Activated CD4-positive, alpha-beta memory T cell treated with anti-CD3 and anti-CD28 coated beads, Interleukin-2, amount 10 ng/mL, durations not matched to agents 7 days and 5 days (primary cell): ENCODE results near the gene HS3ST6. TPM values are rescaled to one million over a fixed set of nuclear protein-coding genes. Genes with fewer than 3 reads are reported as not detected.
"Not testable (repeated sequence)": the region's sequence is repeated elsewhere in the genome, so short reads cannot be mapped to it uniquely, and the experiment has no call there.

Experiments
- CTCF ChIA-PET: fragments of 350-600 bp; sonication (Branson Sonifier 250); formaldehyde crosslinking; loops from one replicate; lab custom pipeline; 2021; ENCODE audit warnings: antibody characterized with exemption, inconsistent platforms; lab: Charles Lee
- POLR2A ChIA-PET: fragments of 350-600 bp; sonication (Branson Sonifier 250); formaldehyde crosslinking; loops from one replicate; lab custom pipeline; 2021; ENCODE audit warnings: antibody characterized with exemption; lab: Charles Lee
- DNase-seq: peaks from one replicate; pipeline ENCODE4 v3.0.0-alpha.2; 2020
- H3K27ac Mint-ChIP-seq: one replicate; pipeline ENCODE4 v1.8.0; 2021; ENCODE audit warnings: mild to moderate bottlenecking, mixed read lengths
- H3K27me3 Mint-ChIP-seq: one replicate; pipeline ENCODE4 v1.8.0; 2021; ENCODE audit warnings: mixed read lengths
- H3K36me3 Mint-ChIP-seq: one replicate; pipeline ENCODE4 v1.8.0; 2021; ENCODE audit warnings: low read depth, mixed read lengths
- H3K4me1 Mint-ChIP-seq: one replicate; pipeline ENCODE4 v1.8.0; 2021; ENCODE audit warnings: mixed read lengths
- H3K4me3 Mint-ChIP-seq: one replicate; pipeline ENCODE4 v1.8.0; 2021; ENCODE audit warnings: mild to moderate bottlenecking, mixed read lengths
- H3K9me3 Mint-ChIP-seq: one replicate; pipeline ENCODE4 v1.8.0; 2021; ENCODE audit warnings: mixed read lengths
- total RNA-seq, 2 experiments: library from RNA; stranded (reverse); gene quantifications; one replicate each; pipeline ENCODE4 v1.2.3, GENCODE V29; 2021

The HS3ST6 gene
- total RNA-seq, 2 experiments from 2014 or later: not detected

GRCh38 chr16:1932050-1933028, 14.1 kb upstream of the HS3ST6 start:
- Mint-ChIP-seq H3K4me1 (peaks cover 5% of the 10 kb centered on the region), H3K36me3 (no peaks in the 10 kb centered on the region), H3K27me3 (no peaks in the 10 kb centered on the region), H3K9me3 (no peaks in the 10 kb centered on the region), H3K27ac (no peak overlapping the region), H3K4me3 (no peak overlapping the region)
- POLR2A ChIA-PET: no interaction called here
- DNase-seq: no peak
- CTCF ChIA-PET: no interaction called here

DNA sequence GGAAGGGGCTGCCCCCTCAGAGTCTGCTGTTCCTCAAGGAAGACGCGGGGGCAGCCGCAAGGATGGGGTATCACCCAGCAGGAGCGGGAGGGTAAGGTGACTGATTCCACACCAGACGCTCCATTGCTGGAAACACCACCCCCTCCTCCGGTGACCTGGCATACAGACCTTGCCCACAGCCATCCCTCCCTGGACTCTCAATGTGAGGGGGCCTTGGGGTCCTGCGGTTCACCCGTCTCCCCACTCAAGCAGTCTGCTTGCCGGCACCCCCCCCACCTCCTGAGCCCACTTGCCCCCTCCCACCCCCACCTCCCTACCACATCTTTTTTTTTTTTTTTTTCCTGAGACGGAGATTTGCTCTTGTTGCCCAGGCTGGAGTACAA, 12.1 kb upstream of the HS3ST6 start:
- Mint-ChIP-seq H3K27me3 (no peaks in the 10 kb centered on the region), H3K4me3 (peak overlapping the region; percentile 17), H3K36me3 (no peaks in the 10 kb centered on the region), H3K4me1 (peaks cover 5% of the 10 kb centered on the region), H3K27ac (no peak overlapping the region), H3K9me3 (no peaks in the 10 kb centered on the region)
- POLR2A ChIA-PET: no interaction called here
- DNase-seq: no peak
- CTCF ChIA-PET: interaction anchor here (0.7 to 2.8 kb wide), 2 partner anchors 13 to 371 kb away, joined by 3 to 9 read pairs; partner anchors contain the start of gene MSRB1

DNA sequence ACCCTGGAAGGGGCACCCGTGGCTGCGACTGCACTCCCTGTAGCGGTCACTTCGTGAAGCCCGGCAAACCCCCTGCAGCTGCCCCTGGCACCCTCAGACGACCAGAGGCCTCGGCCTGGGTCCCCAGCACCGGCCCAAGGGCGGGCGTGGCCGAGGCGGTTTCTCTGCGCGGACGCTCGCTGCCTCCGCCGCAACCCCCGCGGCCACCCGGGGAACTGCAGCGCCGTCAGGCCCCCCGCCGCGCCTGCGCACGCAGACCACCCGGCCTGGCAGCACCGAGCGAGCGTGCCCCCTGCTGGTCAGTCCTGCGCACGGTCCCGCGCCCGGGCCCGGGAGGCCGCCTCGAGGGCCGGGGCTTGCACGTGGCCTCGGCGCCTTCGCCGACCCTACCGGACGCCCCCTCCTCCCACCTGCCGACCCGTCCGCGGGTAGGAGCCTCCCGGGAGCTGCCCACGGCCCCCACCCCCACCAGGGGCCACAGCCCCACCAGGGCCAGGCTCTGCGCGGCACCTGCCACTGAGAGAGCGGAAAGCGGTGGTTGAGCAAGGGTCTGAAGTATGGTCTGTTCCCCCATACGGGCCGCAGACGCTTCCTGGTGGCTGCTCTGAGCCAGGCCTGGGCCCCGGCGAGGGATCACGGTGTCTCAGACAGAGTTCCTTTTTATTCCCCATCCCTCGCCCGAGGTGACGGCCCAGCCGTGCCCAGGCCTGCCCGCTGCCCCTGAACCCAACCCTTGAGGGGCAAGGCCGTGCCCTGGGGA, 11.5 kb upstream of the HS3ST6 start:
- H3K9me3 Mint-ChIP-seq: no peaks in the 10 kb centered on the region
- no peak overlapping the region for H3K27ac Mint-ChIP-seq
- ChIA-PET CTCF (interaction anchor here (0.6 to 2.8 kb wide), 12 partner anchors 10 to 1823 kb away, joined by 3 to 9 read pairs (median 3); partner anchors contain the start of genes MSRB1, NUBP2 and SPSB3), POLR2A (interaction anchor here (0.7 to 1.0 kb wide), 2 partner anchors 13 to 147 kb away, joined by 3 to 4 read pairs; partner anchors contain the start of gene NUBP2)
- peak; percentile 92 for DNase-seq
- H3K4me1 Mint-ChIP-seq: peaks cover 5% of the 10 kb centered on the region
- H3K36me3 Mint-ChIP-seq: no peaks in the 10 kb centered on the region
- peak overlapping the region; percentile 58 for H3K4me3 Mint-ChIP-seq
- peaks cover 2% of the 10 kb centered on the region for H3K27me3 Mint-ChIP-seq

GRCh38 chr16:1929105-1929504, 10.9 kb upstream of the HS3ST6 start:
- Mint-ChIP-seq H3K27ac (no peak overlapping the region), H3K4me3 (peak overlapping the region; percentile 64), H3K36me3 (no peaks in the 10 kb centered on the region), H3K27me3 (peaks cover 5% of the 10 kb centered on the region), H3K4me1 (peaks cover 5% of the 10 kb centered on the region), H3K9me3 (no peaks in the 10 kb centered on the region)
- DNase-seq: no peak
- CTCF ChIA-PET: interaction anchor here (0.6 to 2.8 kb wide), 13 partner anchors 11 to 1822 kb away, joined by 3 to 9 read pairs (median 3); partner anchors contain the start of genes MSRB1, NUBP2 and SPSB3
- POLR2A ChIA-PET: interaction anchor here (0.7 to 1.0 kb wide), 2 partner anchors 13 to 146 kb away, joined by 3 to 4 read pairs; partner anchors contain the start of gene NUBP2

DNA sequence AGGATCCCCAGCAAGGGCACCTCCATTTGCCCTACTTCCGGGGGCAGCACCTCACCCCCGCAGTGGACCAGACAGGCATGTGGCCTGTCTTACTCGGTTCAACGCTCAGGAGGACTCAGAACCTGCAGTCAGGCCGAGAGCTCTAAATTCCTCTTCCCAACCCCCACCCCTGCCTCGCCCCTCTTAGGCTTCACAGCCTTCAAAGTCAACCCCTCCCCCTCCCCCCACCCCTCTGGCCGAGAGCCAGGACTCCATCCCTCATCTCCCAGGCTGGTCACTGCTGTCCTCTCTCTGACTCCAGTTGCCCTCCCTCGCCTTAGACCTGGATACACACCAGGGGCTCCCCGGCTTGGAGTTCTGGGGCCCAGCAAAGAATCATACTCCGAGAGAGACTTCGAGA, 8.1 kb upstream of the HS3ST6 start:
- CTCF ChIA-PET: no interaction called here

DNA sequence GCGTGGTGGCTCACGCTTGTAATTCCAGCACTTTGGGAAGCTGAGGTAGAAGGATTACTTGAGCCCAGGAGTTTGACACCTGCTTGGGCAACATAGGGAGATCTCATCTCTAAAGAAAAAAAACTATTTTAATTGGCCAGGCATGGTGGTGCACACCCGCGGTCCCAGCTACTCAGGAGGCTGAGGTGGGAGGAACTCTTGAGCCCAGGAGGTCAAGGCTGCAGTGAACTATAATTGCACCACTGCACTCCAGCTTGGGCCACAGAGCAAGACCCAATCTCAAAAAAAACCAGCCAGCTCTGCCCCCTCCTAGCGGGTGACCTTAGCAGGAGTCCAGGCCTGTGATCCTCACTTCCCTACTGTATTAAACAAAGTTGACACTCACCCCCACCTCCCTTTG, 5.9 kb upstream of the HS3ST6 start:
- ChIA-PET POLR2A (interaction anchor here (0.9 kb wide), 1 partner anchor 41 kb away, joined by 3 read pairs; the partner anchor contains the start of gene RPS2), CTCF (no interaction called here)
- Mint-ChIP-seq H3K27ac (no peak overlapping the region), H3K36me3 (no peaks in the 10 kb centered on the region), H3K9me3 (no peaks in the 10 kb centered on the region), H3K27me3 (peaks cover 34% of the 10 kb centered on the region), H3K4me1 (peaks cover 4% of the 10 kb centered on the region), H3K4me3 (no peak overlapping the region)
- no peak for DNase-seq

More for the DNA sequence above, 8.1 kb upstream of the HS3ST6 start:
- DNase-seq: no peak
- H3K27ac Mint-ChIP-seq: no peak overlapping the region
- H3K36me3 Mint-ChIP-seq: no peaks in the 10 kb centered on the region
- no peaks in the 10 kb centered on the region for H3K9me3 Mint-ChIP-seq
- H3K4me3 Mint-ChIP-seq: no peak overlapping the region
- H3K4me1 Mint-ChIP-seq: peaks cover 5% of the 10 kb centered on the region
- POLR2A ChIA-PET: no interaction called here
- H3K27me3 Mint-ChIP-seq: peaks cover 22% of the 10 kb centered on the region

GRCh38 chr16:1923299-1924034, 5.3 kb upstream of the HS3ST6 start:
- no peaks in the 10 kb centered on the region for H3K9me3 Mint-ChIP-seq
- CTCF ChIA-PET: no interaction called here
- POLR2A ChIA-PET: interaction anchor here (0.9 kb wide), 1 partner anchor 41 kb away, joined by 3 read pairs; the partner anchor contains the start of gene RPS2
- H3K4me1 Mint-ChIP-seq: peaks cover 3% of the 10 kb centered on the region
- no peak for DNase-seq
- no peak overlapping the region for H3K4me3 Mint-ChIP-seq
- no peak overlapping the region for H3K27ac Mint-ChIP-seq
- peaks cover 39% of the 10 kb centered on the region for H3K27me3 Mint-ChIP-seq
- H3K36me3 Mint-ChIP-seq: no peaks in the 10 kb centered on the region

GRCh38 chr16:1922357-1922756, 4.1 kb upstream of the HS3ST6 start:
- DNase-seq: no peak
- peaks cover 41% of the 10 kb centered on the region for H3K27me3 Mint-ChIP-seq
- no peak overlapping the region for H3K27ac Mint-ChIP-seq
- no peaks in the 10 kb centered on the region for H3K36me3 Mint-ChIP-seq
- H3K9me3 Mint-ChIP-seq: no peaks in the 10 kb centered on the region
- no peaks in the 10 kb centered on the region for H3K4me1 Mint-ChIP-seq
- CTCF ChIA-PET: no interaction called here
- POLR2A ChIA-PET: no interaction called here
- no peak overlapping the region for H3K4me3 Mint-ChIP-seq

DNA sequence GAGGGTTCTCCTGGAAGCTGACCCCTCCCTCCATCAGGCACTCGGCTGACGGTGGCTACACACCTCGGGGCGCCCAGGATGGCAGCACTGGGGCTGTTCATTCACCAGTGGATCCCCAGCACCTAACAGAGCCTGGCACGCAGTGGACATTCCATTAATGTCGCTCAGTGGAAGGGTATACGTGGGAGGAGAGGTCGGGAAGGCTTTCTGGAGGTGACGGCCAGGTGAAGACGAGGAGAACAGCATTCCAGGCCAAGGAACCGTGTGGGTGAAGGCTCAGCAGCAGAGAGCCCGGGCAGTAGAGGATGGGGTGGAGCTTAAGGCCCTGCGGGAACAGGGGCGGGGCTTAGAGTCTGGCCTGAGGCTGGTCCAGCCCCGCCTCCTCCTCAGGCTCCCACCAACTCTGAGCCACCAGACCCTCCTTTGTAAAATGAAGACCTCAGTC, 2.5 kb upstream of the HS3ST6 start:
- Mint-ChIP-seq H3K36me3 (no peaks in the 10 kb centered on the region), H3K4me1 (no peaks in the 10 kb centered on the region)
- CTCF ChIA-PET: no interaction called here

GRCh38 chr16:1920122-1920521, 1.9 kb upstream of the HS3ST6 start:
- CTCF ChIA-PET: not testable (repeated sequence)

More for the DNA sequence above, 2.5 kb upstream of the HS3ST6 start:
- Mint-ChIP-seq H3K9me3 (no peaks in the 10 kb centered on the region), H3K4me3 (no peak overlapping the region), H3K27me3 (peaks cover 57% of the 10 kb centered on the region), H3K27ac (no peak overlapping the region)
- POLR2A ChIA-PET: interaction anchor here (0.6 kb wide), 1 partner anchor 40 kb away, joined by 3 read pairs; no protein-coding TSS in a partner anchor
- no peak for DNase-seq

DNA sequence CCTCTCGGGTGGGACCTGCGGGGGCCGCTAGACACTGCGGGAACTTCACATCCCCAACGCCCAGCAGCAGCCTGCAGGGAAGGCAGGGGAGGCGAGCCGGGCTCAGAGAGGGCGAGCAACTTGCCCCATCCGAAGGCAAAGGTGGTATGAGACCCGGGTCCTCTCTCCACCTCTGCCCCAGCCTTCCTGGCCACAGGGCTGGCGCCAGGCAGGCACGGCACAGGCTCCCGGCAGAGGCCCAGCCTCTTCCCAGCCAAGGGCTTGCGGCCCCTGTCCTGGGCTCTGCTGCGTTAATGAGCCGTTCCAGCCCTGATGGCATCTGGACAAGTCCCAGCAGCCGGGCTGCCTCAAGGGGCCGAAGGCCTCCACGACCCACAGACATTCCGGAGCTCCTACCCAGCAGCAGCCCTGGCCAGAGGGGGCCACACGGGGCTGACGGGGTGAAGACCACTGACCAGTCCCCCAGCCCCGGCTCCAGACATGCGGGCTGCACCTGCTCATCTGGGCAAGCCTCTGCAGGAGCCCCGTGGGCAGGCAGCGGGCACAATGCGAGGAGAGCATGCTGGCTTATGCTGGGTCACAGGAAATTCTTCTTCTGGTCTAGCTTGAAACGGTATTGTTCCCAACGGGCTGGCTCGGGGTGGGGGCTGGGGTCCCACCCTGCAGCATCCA, 1.2 kb upstream of the HS3ST6 start:
- DNase-seq: no peak
- Mint-ChIP-seq H3K4me1 (no peaks in the 10 kb centered on the region), H3K36me3 (no peaks in the 10 kb centered on the region), H3K4me3 (no peak overlapping the region), H3K27ac (no peak overlapping the region), H3K27me3 (peaks cover 60% of the 10 kb centered on the region), H3K9me3 (no peaks in the 10 kb centered on the region)
- POLR2A ChIA-PET: no interaction called here
- CTCF ChIA-PET: interaction anchor here (0.6 kb wide), 1 partner anchor 20 kb away, joined by 3 read pairs; no protein-coding TSS in a partner anchor

More at GRCh38 chr16:1920122-1920521, 1.9 kb upstream of the HS3ST6 start:
- H3K4me1 Mint-ChIP-seq, H3K27ac Mint-ChIP-seq, H3K36me3 Mint-ChIP-seq, H3K9me3 Mint-ChIP-seq, H3K4me3 Mint-ChIP-seq, POLR2A ChIA-PET, DNase-seq: not testable (repeated sequence)
- peaks cover 62% of the 10 kb centered on the region for H3K27me3 Mint-ChIP-seq
